Cerebellar cortex (tissue), 1 donor: ENCODE results near the gene LILRB1.
A peak's percentile ranks its signal among the peaks of the same experiment; 100 is the strongest.
"Not testable (repeated sequence)": the region's sequence is repeated elsewhere in the genome, so short reads cannot be mapped to it uniquely, and the experiment has no call there.

Source experiments
- DNase-seq: peaks from one replicate; pipeline ENCODE4 v3.0.0-alpha.2; 2015; ENCODE audit warnings: low spot score

LILRB1 gene

GRCh38 chr19:54661846-54662481 is 31.7 kb downstream of the LILRB1 start:
- DNase-seq = no peak

DNA sequence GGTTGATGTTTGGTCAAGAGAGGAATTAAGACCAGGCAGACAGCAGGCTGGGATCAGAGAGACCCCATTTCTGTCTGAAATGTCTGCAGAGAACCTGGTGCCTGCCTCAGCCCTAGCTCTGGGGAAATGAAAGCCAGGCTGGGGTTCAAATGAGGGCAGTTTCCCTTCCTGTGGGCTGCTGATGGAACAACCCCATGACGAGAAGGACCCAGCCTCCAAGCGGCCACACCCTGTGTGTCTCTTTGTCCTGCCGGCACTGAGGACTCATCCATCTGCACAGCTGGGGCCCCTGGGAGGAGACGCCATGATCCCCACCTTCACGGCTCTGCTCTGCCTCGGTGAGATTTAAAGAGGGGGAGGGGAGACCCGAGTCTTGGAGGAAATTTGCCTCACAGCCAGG is 32.4 kb downstream of the LILRB1 start, which contains the start of gene LILRB4:
Gene LILRB4 (plus strand): TSS at position 256 of the 400 bp plus-strand sequence. CDS start 49 bp downstream, at position 305.
- no peak for DNase-seq

GRCh38 chr19:54665530-54665929 is 35.2 kb downstream of the LILRB1 start:
- DNase-seq = no peak

- DNase-seq = no peak
These were observed 36.9 kb downstream of the LILRB1 start for GRCh38 chr19:54667217-54667616.

DNA sequence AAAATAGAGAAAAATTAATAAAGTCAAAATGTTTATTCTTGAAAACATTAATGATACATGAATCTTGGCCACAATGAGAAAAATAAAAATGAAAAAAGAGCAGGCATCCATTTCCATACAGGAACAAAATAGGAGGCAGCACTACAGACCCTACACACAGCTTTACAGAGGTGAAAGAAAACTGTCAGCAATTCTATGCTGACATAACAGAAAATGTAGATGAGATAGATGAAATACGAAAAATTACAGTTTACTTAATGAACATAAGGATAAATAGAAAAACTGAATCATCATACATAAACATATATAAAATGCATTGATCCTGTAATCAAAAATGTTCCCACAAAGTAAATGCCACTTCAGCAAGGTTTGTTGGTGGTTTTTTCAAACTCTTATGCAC is 38.1 kb downstream of the LILRB1 start:
- DNase-seq = no peak

DNA sequence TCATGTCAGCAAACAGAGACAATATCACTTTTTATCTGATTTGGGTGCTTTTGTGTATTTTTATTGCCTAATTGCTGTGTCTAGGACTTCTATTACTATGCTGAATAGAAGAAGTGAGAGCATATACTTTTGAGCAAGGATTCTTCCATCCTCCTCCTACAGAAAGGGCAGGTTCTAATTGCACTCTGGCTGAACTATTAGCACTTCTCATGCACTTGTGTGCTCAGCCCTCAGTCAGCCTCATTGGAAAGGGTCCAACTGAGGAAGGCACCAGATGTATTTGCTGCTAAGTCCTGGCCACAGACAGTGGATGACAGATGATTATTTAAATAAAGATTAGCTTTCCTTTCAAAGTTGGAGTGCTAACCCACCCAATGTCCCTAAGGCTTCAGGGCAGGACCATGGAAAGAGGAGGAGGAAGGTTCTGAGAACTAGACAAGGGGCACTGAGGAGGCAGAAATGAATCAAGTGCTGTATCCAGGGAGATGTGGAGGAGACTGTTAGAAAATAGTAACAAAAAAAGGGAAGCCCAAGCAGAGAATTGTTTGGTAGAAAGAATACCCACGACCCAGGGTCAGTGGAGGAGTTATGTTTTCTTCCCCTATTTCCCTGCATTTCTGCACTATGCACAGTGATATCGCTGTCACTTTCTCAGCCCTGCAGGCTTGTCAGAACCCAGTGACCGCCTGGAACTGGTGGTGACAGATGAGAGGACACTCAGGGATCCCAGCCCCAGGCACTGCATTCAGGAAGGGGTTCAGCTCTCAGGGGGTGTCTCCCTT is 40.5 kb downstream of the LILRB1 start:
- DNase-seq = no peak

DNA sequence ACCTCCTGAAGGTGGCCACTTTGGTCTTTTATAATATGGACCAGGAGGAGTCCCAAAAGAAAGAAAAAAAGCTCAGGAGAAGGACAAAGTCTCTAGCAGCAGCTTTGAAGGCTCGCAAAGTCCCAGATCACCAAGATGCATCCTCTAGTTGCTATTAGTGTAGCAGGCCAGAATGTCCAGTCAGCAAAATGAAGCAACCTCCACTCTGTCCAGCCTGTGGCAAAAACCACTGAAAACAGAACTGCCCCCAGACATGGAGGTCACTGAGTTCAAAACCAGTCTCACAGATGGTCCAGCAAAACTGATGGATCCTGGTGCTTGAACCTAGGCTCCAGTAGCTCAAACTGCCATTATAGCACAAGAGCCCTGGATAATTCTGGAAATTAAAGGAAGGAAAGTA is 42.9 kb downstream of the LILRB1 start:
- DNase-seq = no peak

- peak; percentile 20 for DNase-seq
These were observed 43.8 kb downstream of the LILRB1 start for GRCh38 chr19:54674021-54674617.

GRCh38 chr19:54676210-54676834 is 46.0 kb downstream of the LILRB1 start:
- DNase-seq = peak; percentile 24

DNA sequence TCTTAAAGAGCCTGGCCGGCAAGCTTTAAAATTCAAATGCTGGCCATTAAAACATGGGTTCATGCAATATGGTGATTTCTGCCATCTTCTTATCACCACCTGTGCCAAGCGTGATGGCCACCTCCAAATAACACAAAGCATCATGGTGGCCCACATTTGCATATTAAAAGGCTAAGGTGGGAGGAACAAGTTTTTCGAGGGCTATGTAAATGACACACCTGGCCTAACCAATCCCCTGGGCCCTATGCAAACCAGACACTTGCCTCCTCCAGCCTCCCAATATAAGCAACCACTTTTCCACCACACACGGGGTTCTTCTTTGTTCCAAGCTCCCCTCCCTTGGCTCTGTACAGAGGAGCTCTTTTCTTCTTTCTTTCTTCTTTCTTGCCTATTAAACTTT is 46.9 kb downstream of the LILRB1 start:
- DNase-seq = no peak

GRCh38 chr19:54681596-54681995 is 51.3 kb downstream of the LILRB1 start:
- DNase-seq = not testable (repeated sequence)

GRCh38 chr19:54682306-54682856 is 52.1 kb downstream of the LILRB1 start:
- no peak for DNase-seq

- DNase-seq = no peak
These were observed 54.2 kb downstream of the LILRB1 start for GRCh38 chr19:54684527-54684926.
